Measurements from ENCODE around the gene COCH.

COCH gene

GRCh38 chr14:30875788-30876053 is 1.4 kb downstream of the COCH start:
- no peak overlapping the region for H3K14ac ChIP-seq (ENCODE audit: low read length in 2 of 2)
- no peak overlapping the region for H3K4me2 ChIP-seq (ENCODE audit: low read length, poor library complexity, severe bottlenecking)
- H4K8ac ChIP-seq (ENCODE audit: low read length), result no peak overlapping the region
- no peak overlapping the region for H3K27ac ChIP-seq (ENCODE audit: low read length, poor library complexity, severe bottlenecking)
- H2BK15ac ChIP-seq (ENCODE audit: low read depth, poor library complexity, severe bottlenecking), result no peak overlapping the region
- H4K91ac ChIP-seq (ENCODE audit: low read length), result no peak overlapping the region
- no peak overlapping the region for H2AK5ac ChIP-seq (ENCODE audit: low read length, severe bottlenecking)
- H3K18ac ChIP-seq (ENCODE audit: low read depth in 1 of 2, low read length in 2 of 2), result no peak overlapping the region
- no peak overlapping the region for H2BK120ac ChIP-seq (ENCODE audit: low read depth, low read length)
- no peak overlapping the region for H2AFZ ChIP-seq (ENCODE audit: low read depth, low read length)
- peaks cover 17% of the 10 kb centered on the region for H3K4me1 ChIP-seq (ENCODE audit: control insufficient read depth, insufficient read depth, low read depth, low read length)
- no peak for DNase-seq
- H3K36me3 ChIP-seq (ENCODE audit: control insufficient read depth in 1 of 2, insufficient read depth in 2 of 2, low read depth in 1 of 2, low read length in 2 of 2), result no peaks in the 10 kb centered on the region
- no peak overlapping the region for H3K4ac ChIP-seq (ENCODE audit: low read depth in 1 of 2, low read length in 2 of 2)
- H3K4me3 ChIP-seq (ENCODE audit: insufficient read depth in 1 of 2, low read depth in 1 of 2, low read length in 2 of 2), result no peak overlapping the region
- H3K9ac ChIP-seq (ENCODE audit: low read length), result no peak overlapping the region
- no peak overlapping the region for H2BK5ac ChIP-seq (ENCODE audit: low read depth, low read length, poor library complexity, severe bottlenecking)
- no peaks in the 10 kb centered on the region for H3K79me1 ChIP-seq (replicated peaks; ENCODE audit: low read length, poor library complexity, severe bottlenecking)
- WGBS, result 21% methylated on average over 8 of the region's 9 CpGs
- H2BK12ac ChIP-seq (ENCODE audit: low read length in 2 of 2), result no peak overlapping the region
- no peak overlapping the region for H3K23ac ChIP-seq (ENCODE audit: low read length in 2 of 2)
- H3K9me3 ChIP-seq (ENCODE audit: control insufficient read depth, low read length), result no peaks in the 10 kb centered on the region
- H3K27me3 ChIP-seq (ENCODE audit: control insufficient read depth in 1 of 2, insufficient read depth in 1 of 2, low read length in 2 of 2), result peaks cover 36 to 54% of the 10 kb centered on the region in 2 experiments

DNA sequence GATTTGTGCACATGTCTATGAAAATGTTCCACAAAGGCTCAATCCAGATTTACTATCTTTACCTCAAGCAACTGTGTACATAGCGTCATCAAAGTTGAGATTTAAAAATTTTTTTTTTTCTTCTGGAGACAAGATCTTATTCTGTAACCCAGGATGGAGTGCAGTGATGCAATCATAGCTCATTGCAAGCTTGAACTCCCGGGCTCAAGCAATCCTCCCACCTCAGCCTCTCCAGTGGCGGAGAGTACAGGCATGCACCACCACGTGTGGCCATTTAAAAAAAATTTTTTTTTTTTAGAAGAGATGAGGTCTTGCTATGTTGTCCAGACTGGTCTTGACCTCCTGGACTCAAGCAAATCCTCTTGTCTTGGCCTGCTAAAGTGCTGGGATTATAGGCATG is 2.3 kb downstream of the COCH start:
- no peak overlapping the region for H2AK5ac ChIP-seq (ENCODE audit: low read length, severe bottlenecking)
- WGBS, result no CpG with 5 or more reads among the region's 4 CpGs
- H2BK15ac ChIP-seq (ENCODE audit: low read depth, poor library complexity, severe bottlenecking), result no peak overlapping the region

DNA sequence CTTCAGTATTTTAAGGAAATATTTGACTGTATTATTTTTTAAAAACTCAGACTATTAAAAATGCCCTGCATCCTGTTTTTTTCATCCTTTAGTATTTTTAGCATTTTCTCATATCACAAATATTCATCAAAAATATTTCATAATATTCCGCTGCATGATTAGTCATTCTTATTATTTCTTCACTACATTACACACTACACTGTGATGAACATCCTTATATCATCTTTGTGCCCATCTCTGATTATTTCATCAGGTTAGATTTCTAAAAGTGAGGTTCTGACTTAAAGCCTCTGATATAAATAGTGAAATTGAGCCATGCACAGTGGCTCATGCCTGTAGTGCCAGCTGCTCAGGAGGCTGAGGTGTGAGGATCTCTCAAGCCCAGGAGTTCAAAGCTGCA is 8.1 kb downstream of the COCH start:
- no peak overlapping the region for H4K8ac ChIP-seq (ENCODE audit: low read length)
- no peak overlapping the region for H2BK120ac ChIP-seq (ENCODE audit: low read depth, low read length)

More for the DNA sequence above, 2.3 kb downstream of the COCH start:
- Histone ChIP-seq H3K9me3 (ENCODE audit: control insufficient read depth, low read length) (no peaks in the 10 kb centered on the region), H3K36me3 (ENCODE audit: control insufficient read depth in 1 of 2, insufficient read depth in 2 of 2, low read depth in 1 of 2, low read length in 2 of 2) (no peaks in the 10 kb centered on the region), H3K4me1 (ENCODE audit: control insufficient read depth, insufficient read depth, low read depth, low read length) (peaks cover 17% of the 10 kb centered on the region), H3K14ac (ENCODE audit: low read length in 2 of 2) (no peak overlapping the region), H3K79me1 (replicated peaks; ENCODE audit: low read length, poor library complexity, severe bottlenecking) (no peaks in the 10 kb centered on the region), H3K27me3 (ENCODE audit: control insufficient read depth in 1 of 2, insufficient read depth in 1 of 2, low read length in 2 of 2) (peaks cover 36 to 51% of the 10 kb centered on the region in 2 experiments), H3K23ac (ENCODE audit: low read length in 2 of 2) (no peak overlapping the region), H3K9ac (ENCODE audit: low read length) (no peak overlapping the region), H2AFZ (ENCODE audit: low read depth, low read length) (no peak overlapping the region), H2BK5ac (ENCODE audit: low read depth, low read length, poor library complexity, severe bottlenecking) (no peak overlapping the region), H3K18ac (ENCODE audit: low read depth in 1 of 2, low read length in 2 of 2) (no peak overlapping the region), H3K4ac (ENCODE audit: low read depth in 1 of 2, low read length in 2 of 2) (no peak overlapping the region), H3K4me2 (ENCODE audit: low read length, poor library complexity, severe bottlenecking) (no peak overlapping the region), H3K27ac (ENCODE audit: low read length, poor library complexity, severe bottlenecking) (no peak overlapping the region), H4K91ac (ENCODE audit: low read length) (no peak overlapping the region), H2BK120ac (ENCODE audit: low read depth, low read length) (no peak overlapping the region), H3K4me3 (ENCODE audit: insufficient read depth in 1 of 2, low read depth in 1 of 2, low read length in 2 of 2) (no peak overlapping the region), H2BK12ac (ENCODE audit: low read length in 2 of 2) (no peak overlapping the region), H4K8ac (ENCODE audit: low read length) (no peak overlapping the region)
- no peak for DNase-seq

DNA sequence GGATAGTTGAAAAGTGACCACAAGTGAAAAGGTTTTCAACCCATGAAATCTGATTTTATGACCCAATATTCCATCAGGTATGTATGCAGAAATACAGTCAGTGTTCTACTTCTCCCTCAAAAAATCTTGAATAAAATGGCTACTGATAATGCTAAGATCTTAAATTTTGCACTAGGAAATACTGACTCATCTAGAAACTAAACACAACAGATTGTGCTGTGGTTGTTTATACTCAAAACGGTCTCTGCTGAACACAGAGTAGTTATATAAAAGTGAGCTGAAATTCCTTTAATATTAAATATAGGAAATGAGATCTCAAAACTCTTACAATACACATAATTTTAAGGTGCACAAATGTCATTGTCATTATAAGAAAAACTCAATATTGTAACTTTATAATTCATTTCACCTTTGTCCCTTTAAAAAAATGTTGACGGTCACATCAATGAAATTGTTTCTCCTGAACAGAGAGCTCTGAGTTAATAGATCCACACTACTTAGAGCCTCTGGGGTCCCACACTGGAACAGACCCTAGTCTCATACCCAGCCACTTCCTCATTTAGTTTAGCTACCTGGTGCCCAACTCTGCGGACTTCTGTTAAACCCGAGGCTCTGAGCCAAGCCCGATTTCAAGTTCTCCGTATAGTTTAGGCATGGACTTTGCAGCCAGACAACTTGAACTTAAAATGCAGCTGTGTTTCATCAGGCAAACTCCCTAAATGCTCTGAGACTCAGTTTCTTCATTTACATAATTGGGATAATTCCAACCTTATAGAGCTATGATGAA is 9.3 kb downstream of the COCH start:
- Histone ChIP-seq H3K9ac (ENCODE audit: low read length) (no peak overlapping the region), H2BK5ac (ENCODE audit: low read depth, low read length, poor library complexity, severe bottlenecking) (no peak overlapping the region), H2AFZ (ENCODE audit: low read depth, low read length) (no peak overlapping the region), H2BK120ac (ENCODE audit: low read depth, low read length) (no peak overlapping the region), H3K18ac (ENCODE audit: low read depth in 1 of 2, low read length in 2 of 2) (no peak overlapping the region), H3K14ac (ENCODE audit: low read length in 2 of 2) (no peak overlapping the region), H2BK12ac (ENCODE audit: low read length in 2 of 2) (no peak overlapping the region), H3K4me3 (ENCODE audit: insufficient read depth in 1 of 2, low read depth in 1 of 2, low read length in 2 of 2) (no peak overlapping the region), H2AK5ac (ENCODE audit: low read length, severe bottlenecking) (no peak overlapping the region), H3K23ac (ENCODE audit: low read length in 2 of 2) (no peak overlapping the region), H3K27me3 (ENCODE audit: control insufficient read depth in 1 of 2, insufficient read depth in 1 of 2, low read length in 2 of 2) (no peaks in the 10 kb centered on the region), H3K27ac (ENCODE audit: low read length, poor library complexity, severe bottlenecking) (no peak overlapping the region), H4K91ac (ENCODE audit: low read length) (no peak overlapping the region), H3K9me3 (ENCODE audit: control insufficient read depth, low read length) (no peaks in the 10 kb centered on the region), H3K4me2 (ENCODE audit: low read length, poor library complexity, severe bottlenecking) (no peak overlapping the region), H3K79me1 (replicated peaks; ENCODE audit: low read length, poor library complexity, severe bottlenecking) (no peaks in the 10 kb centered on the region), H3K4me1 (ENCODE audit: control insufficient read depth, insufficient read depth, low read depth, low read length) (no peaks in the 10 kb centered on the region), H2BK15ac (ENCODE audit: low read depth, poor library complexity, severe bottlenecking) (no peak overlapping the region), H3K36me3 (ENCODE audit: control insufficient read depth in 1 of 2, insufficient read depth in 2 of 2, low read depth in 1 of 2, low read length in 2 of 2) (peaks cover 3 to 8% of the 10 kb centered on the region in 2 experiments), H4K8ac (ENCODE audit: low read length) (no peak overlapping the region), H3K4ac (ENCODE audit: low read depth in 1 of 2, low read length in 2 of 2) (no peak overlapping the region)
- peak; percentile 52 for DNase-seq
- WGBS, result 96% methylated on average over 5 of the region's 6 CpGs

More for the DNA sequence above, 8.1 kb downstream of the COCH start:
- Histone ChIP-seq H2AFZ (ENCODE audit: low read depth, low read length) (no peak overlapping the region), H2AK5ac (ENCODE audit: low read length, severe bottlenecking) (no peak overlapping the region), H3K4ac (ENCODE audit: low read depth in 1 of 2, low read length in 2 of 2) (no peak overlapping the region), H3K79me1 (replicated peaks; ENCODE audit: low read length, poor library complexity, severe bottlenecking) (no peaks in the 10 kb centered on the region), H3K36me3 (ENCODE audit: control insufficient read depth in 1 of 2, insufficient read depth in 2 of 2, low read depth in 1 of 2, low read length in 2 of 2) (peaks cover 0 to 8% of the 10 kb centered on the region in 2 experiments), H3K27me3 (ENCODE audit: control insufficient read depth in 1 of 2, insufficient read depth in 1 of 2, low read length in 2 of 2) (peaks cover 1 to 2% of the 10 kb centered on the region in 2 experiments), H2BK5ac (ENCODE audit: low read depth, low read length, poor library complexity, severe bottlenecking) (no peak overlapping the region), H3K27ac (ENCODE audit: low read length, poor library complexity, severe bottlenecking) (no peak overlapping the region), H3K23ac (ENCODE audit: low read length in 2 of 2) (no peak overlapping the region), H4K91ac (ENCODE audit: low read length) (no peak overlapping the region), H3K4me3 (ENCODE audit: insufficient read depth in 1 of 2, low read depth in 1 of 2, low read length in 2 of 2) (no peak overlapping the region), H3K4me2 (ENCODE audit: low read length, poor library complexity, severe bottlenecking) (no peak overlapping the region), H3K18ac (ENCODE audit: low read depth in 1 of 2, low read length in 2 of 2) (no peak overlapping the region), H3K9ac (ENCODE audit: low read length) (no peak overlapping the region), H2BK15ac (ENCODE audit: low read depth, poor library complexity, severe bottlenecking) (no peak overlapping the region), H3K9me3 (ENCODE audit: control insufficient read depth, low read length) (no peaks in the 10 kb centered on the region), H3K14ac (ENCODE audit: low read length in 2 of 2) (no peak overlapping the region), H2BK12ac (ENCODE audit: low read length in 2 of 2) (no peak overlapping the region), H3K4me1 (ENCODE audit: control insufficient read depth, insufficient read depth, low read depth, low read length) (no peaks in the 10 kb centered on the region)
- WGBS, result 44% methylated on average over 1 of the region's 1 CpG
- DNase-seq, result no peak

Data from mesenchymal stem cell (in vitro differentiated cells and primary cell).